Middle frontal gyrus (tissue), 1 donor: ENCODE measurements around the gene MEGF11.

Experiments
- DNase-seq: peaks from one replicate; pipeline ENCODE4 v3.0.0-alpha.2; 2015; ENCODE audit warnings: low spot score; ENCODE audit errors: extremely low spot score

MEGF11 gene

DNA sequence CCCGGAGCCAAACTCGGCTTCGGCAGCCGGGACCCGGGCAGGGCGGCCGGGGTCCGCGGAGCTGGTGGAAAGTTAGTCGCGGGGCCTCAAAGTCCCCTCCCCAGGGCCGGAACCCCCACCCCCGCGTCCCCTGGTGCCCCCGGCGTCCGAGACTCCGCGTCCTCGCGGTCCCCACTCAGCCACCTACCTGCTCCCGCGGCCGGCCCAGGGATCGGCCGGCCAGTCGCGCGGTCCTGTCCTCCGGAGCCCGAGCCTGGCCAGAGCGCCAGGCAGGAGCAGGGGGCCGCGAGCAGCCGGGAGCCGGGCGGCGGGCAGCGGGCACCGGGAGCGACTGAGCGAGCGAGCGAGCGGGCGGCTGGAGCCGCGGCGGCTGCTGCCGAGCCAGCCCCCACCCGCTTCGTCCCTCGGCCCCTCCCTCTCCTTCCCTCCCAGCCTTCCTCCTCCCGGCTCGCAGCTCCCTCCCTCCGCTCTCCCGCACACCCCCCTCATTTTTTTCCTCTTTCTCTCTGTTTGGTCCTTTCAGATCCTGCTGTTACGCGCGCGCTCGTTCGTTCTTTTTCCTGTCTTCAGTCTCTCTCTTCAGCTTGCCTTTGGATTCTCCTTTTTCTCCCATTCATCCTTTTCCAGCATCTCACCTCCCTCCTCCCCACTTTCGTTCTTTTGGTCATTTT is at the start of gene MEGF11:
Gene MEGF11, minus strand, starts transcription at position 333 of the 671 bp plus-strand sequence. CDS start 125,347 bp downstream, outside the sequence.
- no peak for DNase-seq

- DNase-seq = no peak
Measured at GRCh38 chr15:66302489-66303278, 49.1 kb upstream of the MEGF11 start.

DNA sequence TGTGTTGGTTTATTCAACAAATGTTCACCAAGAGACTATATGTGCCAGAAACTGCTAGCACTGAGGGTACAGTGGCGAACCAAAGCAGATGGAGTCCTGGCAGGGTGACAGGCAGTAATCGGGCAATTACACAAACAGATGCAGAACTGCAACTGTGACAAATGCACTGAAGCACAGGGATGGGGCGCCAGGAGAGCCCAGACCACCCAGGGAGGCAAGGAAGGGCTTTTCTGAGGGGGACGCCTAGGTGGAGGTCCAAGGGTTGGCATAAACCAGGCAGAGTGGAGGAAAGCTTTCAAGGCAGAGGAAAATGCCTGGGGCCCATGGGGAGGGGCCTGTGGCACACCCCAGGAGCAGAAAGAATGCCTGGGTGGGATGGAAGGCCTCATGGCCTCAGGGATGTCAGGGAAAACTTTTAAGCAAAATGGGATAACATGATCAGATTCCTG is 45.3 kb upstream of the MEGF11 start:
- DNase-seq = no peak

GRCh38 chr15:66296186-66296585 is 42.6 kb upstream of the MEGF11 start:
- DNase-seq = no peak

DNA sequence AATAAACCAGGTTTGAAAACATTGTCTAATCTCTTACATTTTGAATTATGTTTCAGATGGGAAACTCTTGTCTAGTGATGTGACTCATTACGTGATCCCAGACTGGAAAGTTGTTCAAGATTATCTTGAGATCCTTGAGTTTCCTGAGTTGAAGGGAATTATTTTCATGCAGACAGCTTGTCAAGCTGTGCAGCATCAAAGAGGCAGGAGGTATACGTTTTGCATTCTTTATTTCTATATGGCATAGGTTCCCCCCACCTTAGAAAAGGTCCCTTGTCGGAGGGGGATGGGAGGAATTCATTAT is 41.3 kb upstream of the MEGF11 start:
- no peak for DNase-seq

DNA sequence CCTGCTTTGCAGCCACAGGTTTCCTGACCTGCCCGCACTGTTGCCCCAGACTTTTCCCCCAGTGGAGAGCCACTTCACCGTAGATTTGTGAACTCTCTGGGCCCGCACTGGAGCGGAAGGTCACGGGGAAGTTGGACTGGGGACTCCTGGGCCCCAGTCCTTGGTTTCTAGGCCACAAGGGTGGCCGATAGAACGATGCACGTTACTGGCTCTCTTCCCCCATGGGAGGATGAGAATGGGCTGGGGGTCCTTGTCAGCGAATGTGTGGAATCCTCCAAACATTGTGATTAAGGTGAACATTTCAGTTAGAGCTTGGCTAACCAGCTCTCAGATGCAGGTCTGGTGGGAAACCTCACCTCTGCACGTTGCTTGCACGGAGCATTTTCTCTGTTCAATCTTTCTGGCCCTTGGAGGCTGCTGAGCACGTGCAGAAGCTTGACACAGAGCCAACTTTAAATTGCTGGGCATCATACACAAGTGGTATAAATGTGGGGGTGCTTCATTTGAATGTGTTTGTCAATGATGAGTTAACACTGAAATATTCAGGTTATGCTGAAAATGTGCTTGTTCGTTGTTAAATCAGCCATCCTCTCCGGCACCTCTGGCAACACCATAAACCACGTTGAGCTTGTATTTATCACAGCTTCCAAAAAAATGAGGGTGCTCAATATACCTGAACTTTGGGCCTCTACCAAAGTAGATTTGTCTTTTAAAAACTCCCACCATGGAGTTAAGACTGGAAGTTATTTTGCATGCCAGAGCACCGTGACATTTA is 40.8 kb upstream of the MEGF11 start:
- no peak for DNase-seq

GRCh38 chr15:66293419-66294156 is 40.0 kb upstream of the MEGF11 start, which contains the start of gene DIS3L:
TSS of gene DIS3L (plus strand) at chr15:66293568. CDS start at chr15:66293597, 29 bp downstream.
- no peak for DNase-seq

- DNase-seq = no peak
Measured at GRCh38 chr15:66292571-66293418, 39.2 kb upstream of the MEGF11 start.

GRCh38 chr15:66291816-66292570 is 38.4 kb upstream of the MEGF11 start:
- DNase-seq = no peak

DNA sequence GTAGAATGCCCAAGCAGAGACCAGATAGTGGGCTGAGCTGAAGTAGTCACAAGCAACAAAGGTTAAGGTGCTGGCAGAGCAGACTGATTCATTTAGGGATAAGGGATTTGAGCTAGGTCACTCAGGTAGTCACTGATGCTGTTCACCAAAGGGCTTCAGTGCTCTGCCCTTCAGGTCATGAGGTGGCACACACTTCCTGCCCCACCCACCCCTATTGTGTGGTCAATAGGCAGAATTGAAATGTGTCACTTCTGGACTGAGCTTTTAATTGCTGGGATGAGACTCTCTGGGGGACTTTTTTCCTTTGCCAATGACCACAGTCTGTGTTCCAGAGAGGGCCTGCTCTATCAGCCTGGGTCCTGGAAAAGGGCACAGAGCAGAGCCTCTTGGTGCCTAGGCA is 37.0 kb upstream of the MEGF11 start:
- no peak for DNase-seq

GRCh38 chr15:66290007-66290406 is 36.5 kb upstream of the MEGF11 start:
- no peak for DNase-seq

DNA sequence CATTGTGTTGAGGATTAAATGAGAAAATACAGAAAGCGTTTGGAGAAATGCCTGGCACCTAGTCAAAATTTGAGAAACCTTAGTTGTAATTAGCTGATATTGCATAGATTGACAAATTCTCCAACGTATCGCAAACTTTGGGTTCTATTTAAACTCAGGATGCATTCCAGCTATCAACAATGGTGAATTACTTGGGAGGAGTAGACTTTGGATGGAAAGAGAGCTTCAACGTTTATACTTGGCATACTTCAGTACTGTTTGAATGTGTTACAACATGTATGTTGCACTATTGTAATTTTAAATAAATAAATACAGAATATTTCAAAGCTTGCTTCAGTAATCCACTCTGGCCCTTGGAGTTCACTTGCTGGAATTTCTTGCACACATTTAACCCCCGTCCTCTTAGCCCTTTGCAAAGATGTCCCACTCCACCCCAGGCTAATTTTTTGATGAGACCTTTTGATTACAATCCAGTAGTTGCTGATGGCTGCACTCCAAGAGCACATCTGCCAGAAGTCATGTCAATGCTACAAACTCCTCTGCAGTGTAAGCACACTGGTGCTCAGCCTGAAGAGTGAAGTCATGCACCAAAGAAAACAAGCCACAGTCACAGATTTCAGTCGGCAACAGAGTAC is 35.1 kb upstream of the MEGF11 start:
- no peak for DNase-seq

DNA sequence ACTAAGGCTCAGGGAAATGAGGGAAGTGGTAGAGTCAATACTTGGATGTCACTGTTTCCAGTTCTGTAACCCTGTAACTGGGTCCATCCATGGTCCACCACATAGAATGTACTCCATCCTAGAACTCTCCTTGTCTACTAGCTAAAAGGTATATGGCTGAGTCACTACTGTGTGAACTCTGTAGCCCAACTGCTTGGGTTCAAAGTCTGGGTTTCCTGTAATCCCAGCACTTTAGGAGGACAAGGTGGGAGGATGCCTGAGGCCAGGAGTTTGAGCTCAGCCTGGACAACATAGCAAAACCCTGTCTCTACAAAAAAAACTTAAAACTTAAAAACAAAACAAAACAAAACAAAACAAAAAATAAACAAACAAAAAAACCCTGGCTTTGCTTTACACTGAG is 34.5 kb upstream of the MEGF11 start:
- DNase-seq = no peak

GRCh38 chr15:66287461-66288057 is 34.0 kb upstream of the MEGF11 start:
- peak; percentile 42 for DNase-seq

DNA sequence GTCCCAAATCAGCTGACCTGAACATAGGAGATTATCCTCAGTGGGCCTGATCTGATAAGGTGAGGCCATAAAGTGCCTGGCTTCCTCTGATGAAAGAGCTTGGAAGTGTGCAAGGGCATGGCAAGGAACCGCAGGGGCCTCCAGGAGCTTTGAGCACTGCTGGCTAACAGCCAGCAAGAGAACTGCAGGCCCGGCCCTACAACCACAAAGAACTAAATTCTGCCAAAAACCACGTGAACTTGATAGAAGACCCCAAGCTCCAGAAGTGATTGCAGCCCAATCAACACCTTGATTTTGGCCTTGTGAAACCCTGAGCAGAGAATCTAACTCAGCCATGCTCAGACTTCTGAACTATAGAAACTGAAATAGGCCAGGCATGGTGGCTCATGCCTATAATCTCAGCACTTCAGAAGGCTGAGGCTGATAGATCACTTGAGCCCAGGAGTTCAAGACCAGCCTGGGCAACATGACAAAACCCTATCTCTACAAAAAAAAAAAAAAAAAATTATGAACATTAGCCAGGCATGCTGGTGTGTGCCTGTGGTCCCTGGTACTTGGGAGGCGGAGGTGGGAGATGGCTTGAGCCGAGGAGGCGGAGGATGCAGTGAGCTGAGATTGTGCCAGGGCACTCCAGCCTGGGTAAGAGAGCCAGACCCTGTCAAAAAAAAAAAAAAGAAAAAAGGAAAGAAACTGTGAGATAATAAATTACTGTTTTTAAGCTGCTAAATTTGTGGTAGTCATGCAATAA is 32.2 kb upstream of the MEGF11 start:
- DNase-seq = no peak

GRCh38 chr15:66284271-66284670 is 30.7 kb upstream of the MEGF11 start:
- DNase-seq = no peak

DNA sequence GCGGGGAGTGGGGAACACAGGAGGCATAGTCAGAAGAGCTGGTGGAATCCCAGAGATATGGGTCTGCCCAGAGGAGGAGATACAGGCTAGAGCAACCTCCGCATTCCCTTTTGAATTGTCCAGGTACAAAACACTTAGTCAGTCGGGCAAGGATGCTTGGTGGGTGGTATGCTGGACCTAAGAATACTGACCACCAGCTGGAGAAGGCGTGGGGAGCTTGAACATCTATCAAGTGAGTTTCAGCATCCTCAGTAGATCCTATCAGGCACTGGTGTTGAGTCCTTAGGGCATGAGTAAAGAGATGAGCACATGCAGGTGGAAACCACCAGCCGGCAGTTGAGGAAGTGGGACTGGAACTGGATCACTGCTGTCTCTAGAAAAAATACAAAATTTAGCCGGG is 25.1 kb upstream of the MEGF11 start:
- DNase-seq = no peak

DNA sequence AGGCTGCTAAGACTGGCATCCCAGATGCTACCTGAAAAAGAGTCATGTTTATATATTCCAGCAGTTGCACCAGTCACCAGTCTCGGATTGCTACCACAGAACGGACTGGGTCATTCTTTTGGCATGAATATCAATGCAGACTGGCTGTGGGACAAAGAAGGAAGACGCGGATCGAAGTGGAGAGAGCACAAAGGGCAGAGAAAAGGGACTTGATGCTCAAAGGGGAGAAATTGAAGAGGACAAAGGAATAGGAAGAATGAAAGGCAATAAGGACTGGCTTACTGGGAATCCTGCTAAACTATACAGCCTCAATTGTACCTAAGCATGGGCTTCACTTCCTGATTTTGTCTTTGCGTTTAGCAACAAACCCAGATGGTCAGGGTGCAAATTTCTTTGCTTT is 24.5 kb upstream of the MEGF11 start:
- DNase-seq = no peak
